Amniotic stem cell (primary cell): ENCODE data around the gene PLA2G3.

ENCODE experiments used
- DNase-seq: peaks from one replicate; lab custom pipeline; 2025; lab: John Stamatoyannopoulos, UW

The PLA2G3 gene

GRCh38 chr22:31085928-31086327 is 54.4 kb downstream of the PLA2G3 start:
- DNase-seq, result no peak

- DNase-seq, result no peak
Measured at GRCh38 chr22:31085493-31085824, 54.8 kb downstream of the PLA2G3 start.

GRCh38 chr22:31084811-31085492 is 55.4 kb downstream of the PLA2G3 start:
- peak; percentile 55 for DNase-seq
